ENCODE data around the gene PGGHG. TPM values are rescaled to one million over a fixed set of nuclear protein-coding genes. Genes with fewer than 3 reads are reported as not detected.

The PGGHG gene
- polyA plus RNA-seq, 1 donor (not counting 4 experiments of a cell fraction or from before 2014, with no cell fraction given) = 4.3 TPM

DNA sequence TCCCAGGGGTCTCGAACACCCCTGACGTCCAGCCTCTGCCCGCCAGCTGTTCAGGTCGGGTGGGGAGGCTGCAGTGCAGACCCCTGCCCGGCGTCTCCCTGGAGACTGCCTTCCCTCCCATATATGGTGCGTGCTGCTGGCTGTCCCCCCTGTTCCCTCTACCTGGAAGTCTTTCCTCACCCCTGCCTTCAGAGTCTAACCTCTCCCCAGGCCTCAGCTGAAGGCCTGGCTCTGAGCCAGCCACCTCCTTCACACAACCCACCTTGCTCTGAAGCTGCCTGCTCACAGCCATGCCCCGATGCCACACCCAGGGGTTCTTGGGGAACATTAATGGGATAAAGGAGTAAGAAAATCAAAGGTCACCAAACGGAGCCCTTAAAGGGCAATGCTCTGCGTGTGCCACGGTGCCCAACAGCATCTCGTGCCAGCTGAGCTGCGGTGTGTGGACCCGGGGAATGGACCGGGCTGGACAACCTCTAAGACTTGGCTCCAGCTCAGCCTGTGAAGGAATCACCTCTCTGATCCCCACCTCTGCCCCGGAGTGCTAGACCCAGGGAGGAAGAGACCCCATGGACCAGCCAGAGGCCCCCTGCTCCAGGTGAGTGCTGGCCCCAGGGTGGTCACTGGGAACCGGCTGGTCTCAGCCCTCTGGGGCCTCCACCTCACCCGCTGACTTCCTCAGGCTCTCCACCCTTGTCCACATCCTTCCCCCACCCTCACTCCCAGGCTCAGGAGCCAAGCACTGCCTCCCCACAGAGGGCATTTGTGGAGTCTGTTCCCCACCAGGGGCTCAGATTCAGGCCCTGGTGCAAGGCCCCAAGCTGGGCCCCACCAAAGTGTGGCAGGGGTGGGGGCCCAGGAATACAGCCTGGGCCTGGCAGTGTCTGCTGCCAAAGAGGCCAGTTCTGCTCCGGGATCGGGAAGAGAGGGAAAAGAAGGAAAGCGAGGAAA, 10.7 kb upstream of the PGGHG start, which contains the start of gene NLRP6:
Gene NLRP6, plus strand, starts transcription at position 407 of the 951 bp plus-strand sequence. Its CDS starts 163 bp downstream, at position 570.
- Histone ChIP-seq H4K20me1 (ENCODE audit: control insufficient read depth, extremely low read depth, insufficient read depth, low read length) (no peaks in the 10 kb centered on the region), H3K79me2 (ENCODE audit: control insufficient read depth, insufficient read depth, low read length) (no peaks in the 10 kb centered on the region), H3K9me3 (ENCODE audit: control insufficient read depth, low read depth, low read length) (no peaks in the 10 kb centered on the region), H3K9me1 (ENCODE audit: control insufficient read depth, extremely low read depth, insufficient read depth, low read length) (no peaks in the 10 kb centered on the region), H3K4me2 (ENCODE audit: control insufficient read depth, extremely low read depth, insufficient read depth, low read depth, low read length) (no peak within 1 kb of the TSS), H3K9ac (ENCODE audit: control insufficient read depth, extremely low read depth, insufficient read depth, low read length) (no peak within 1 kb of the TSS), H3K4me3 (ENCODE audit: control insufficient read depth in 2 of 3, extremely low read depth in 1 of 3, insufficient read depth in 2 of 3, low read depth in 1 of 3, low read length in 3 of 3) (no peak within 1 kb of the TSS), H3K4me1 (ENCODE audit: control insufficient read depth, extremely low read depth, insufficient read depth, low read length) (no peaks in the 10 kb centered on the region), H2AFZ (ENCODE audit: control insufficient read depth, low read length) (no peak within 1 kb of the TSS), H3K36me3 (ENCODE audit: control insufficient read depth in 2 of 2, extremely low read depth in 1 of 2, insufficient read depth in 2 of 2, low read length in 2 of 2) (no peaks in the 10 kb centered on the region), H3K27me3 (ENCODE audit: control insufficient read depth, extremely low read depth, insufficient read depth, low read length) (peaks cover 56% of the 10 kb centered on the region), H3K27ac (ENCODE audit: control insufficient read depth, insufficient read depth, low read length) (no peak within 1 kb of the TSS)
- DNase-seq (ENCODE audit: low read depth, low spot score) (no peak), FAIRE-seq (no peak)
- TF ChIP-seq EZH2 (IDR thresholded peaks at IDR 0.05; ENCODE audit: low read length) = no peak
- TF ChIP-seq, protein P1, sequence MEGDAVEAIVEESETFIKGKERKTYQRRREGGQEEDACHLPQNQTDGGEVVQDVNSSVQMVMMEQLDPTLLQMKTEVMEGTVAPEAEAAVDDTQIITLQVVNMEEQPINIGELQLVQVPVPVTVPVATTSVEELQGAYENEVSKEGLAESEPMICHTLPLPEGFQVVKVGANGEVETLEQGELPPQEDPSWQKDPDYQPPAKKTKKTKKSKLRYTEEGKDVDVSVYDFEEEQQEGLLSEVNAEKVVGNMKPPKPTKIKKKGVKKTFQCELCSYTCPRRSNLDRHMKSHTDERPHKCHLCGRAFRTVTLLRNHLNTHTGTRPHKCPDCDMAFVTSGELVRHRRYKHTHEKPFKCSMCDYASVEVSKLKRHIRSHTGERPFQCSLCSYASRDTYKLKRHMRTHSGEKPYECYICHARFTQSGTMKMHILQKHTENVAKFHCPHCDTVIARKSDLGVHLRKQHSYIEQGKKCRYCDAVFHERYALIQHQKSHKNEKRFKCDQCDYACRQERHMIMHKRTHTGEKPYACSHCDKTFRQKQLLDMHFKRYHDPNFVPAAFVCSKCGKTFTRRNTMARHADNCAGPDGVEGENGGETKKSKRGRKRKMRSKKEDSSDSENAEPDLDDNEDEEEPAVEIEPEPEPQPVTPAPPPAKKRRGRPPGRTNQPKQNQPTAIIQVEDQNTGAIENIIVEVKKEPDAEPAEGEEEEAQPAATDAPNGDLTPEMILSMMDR (optimal IDR thresholded peaks at IDR 0.05 in 1 of 3, IDR thresholded peaks at IDR 0.05 in 1 of 3, conservative IDR thresholded peaks at IDR 0.05 in 1 of 3; ENCODE audit: extremely low read depth in 1 of 3, insufficient read depth in 2 of 3, low read length in 3 of 3) = no peak
- dilution Hi-C loops (cut with MboI; ENCODE audit: extremely low pct_ligation_motif_present, low sequenced_read_pairs) = no loop called here

DNA sequence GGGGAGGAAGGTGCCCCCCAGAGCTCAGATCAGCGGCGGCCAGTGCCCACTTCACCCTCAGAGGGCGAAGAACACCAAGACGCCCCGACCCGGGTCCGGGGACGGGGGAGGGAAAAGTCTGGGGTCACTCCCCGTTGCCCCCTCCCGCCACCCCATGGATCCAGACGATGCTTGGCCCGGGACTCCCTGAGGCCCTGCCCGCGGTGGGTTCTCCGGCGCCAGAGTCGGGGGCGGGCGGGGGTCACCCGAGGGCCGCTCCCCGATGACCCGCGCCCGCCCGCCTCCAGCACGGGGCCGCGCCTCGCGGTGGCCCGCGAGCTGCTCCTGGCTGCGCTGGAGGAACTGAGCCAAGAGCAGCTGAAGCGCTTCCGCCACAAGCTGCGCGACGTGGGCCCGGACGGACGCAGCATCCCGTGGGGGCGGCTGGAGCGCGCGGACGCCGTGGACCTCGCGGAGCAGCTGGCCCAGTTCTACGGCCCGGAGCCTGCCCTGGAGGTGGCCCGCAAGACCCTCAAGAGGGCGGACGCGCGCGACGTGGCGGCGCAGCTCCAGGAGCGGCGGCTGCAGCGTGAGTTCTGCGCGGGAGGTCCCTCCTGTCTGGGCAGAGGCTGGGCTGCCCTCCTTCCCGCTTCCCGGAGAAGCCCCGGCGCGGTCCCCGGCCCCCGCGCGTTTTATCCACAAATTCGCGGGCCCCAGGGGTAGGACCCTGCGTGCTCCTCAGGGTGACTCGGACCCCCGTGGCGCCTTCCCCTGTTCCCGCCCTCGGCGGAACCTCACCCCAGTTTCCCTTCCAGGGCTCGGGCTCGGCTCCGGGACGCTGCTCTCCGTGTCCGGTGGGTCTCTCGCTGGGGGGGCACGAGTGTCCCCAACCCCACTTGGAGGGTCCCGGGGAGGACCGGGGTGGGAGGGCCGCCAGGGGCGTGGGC, 9.6 kb upstream of the PGGHG start:
- Histone ChIP-seq H3K9me1 (ENCODE audit: control insufficient read depth, extremely low read depth, insufficient read depth, low read length) (no peaks in the 10 kb centered on the region), H3K4me3 (ENCODE audit: control insufficient read depth in 2 of 3, extremely low read depth in 1 of 3, insufficient read depth in 2 of 3, low read depth in 1 of 3, low read length in 3 of 3) (no peak overlapping the region), H4K20me1 (ENCODE audit: control insufficient read depth, extremely low read depth, insufficient read depth, low read length) (no peaks in the 10 kb centered on the region), H3K27me3 (ENCODE audit: control insufficient read depth, extremely low read depth, insufficient read depth, low read length) (peaks cover 56% of the 10 kb centered on the region), H3K4me1 (ENCODE audit: control insufficient read depth, extremely low read depth, insufficient read depth, low read length) (no peaks in the 10 kb centered on the region), H2AFZ (ENCODE audit: control insufficient read depth, low read length) (no peak overlapping the region), H3K9me3 (ENCODE audit: control insufficient read depth, low read depth, low read length) (no peaks in the 10 kb centered on the region), H3K36me3 (ENCODE audit: control insufficient read depth in 2 of 2, extremely low read depth in 1 of 2, insufficient read depth in 2 of 2, low read length in 2 of 2) (no peaks in the 10 kb centered on the region), H3K27ac (ENCODE audit: control insufficient read depth, insufficient read depth, low read length) (no peak overlapping the region), H3K4me2 (ENCODE audit: control insufficient read depth, extremely low read depth, insufficient read depth, low read depth, low read length) (no peak overlapping the region), H3K9ac (ENCODE audit: control insufficient read depth, extremely low read depth, insufficient read depth, low read length) (no peak overlapping the region), H3K79me2 (ENCODE audit: control insufficient read depth, insufficient read depth, low read length) (no peaks in the 10 kb centered on the region)
- FAIRE-seq (no peak), DNase-seq (ENCODE audit: low read depth, low spot score) (no peak)
- TF ChIP-seq, protein P1 (optimal IDR thresholded peaks at IDR 0.05 in 1 of 3, IDR thresholded peaks at IDR 0.05 in 1 of 3, conservative IDR thresholded peaks at IDR 0.05 in 1 of 3; ENCODE audit: extremely low read depth in 1 of 3, insufficient read depth in 2 of 3, low read length in 3 of 3) = no peak
- TF ChIP-seq EZH2 (IDR thresholded peaks at IDR 0.05; ENCODE audit: low read length) = no peak
- dilution Hi-C loops (cut with MboI; ENCODE audit: extremely low pct_ligation_motif_present, low sequenced_read_pairs) = no loop called here

Measured in keratinocyte (primary cell).